SK-N-SH treated with all-trans-retinoic acid at 6 μM for 48 hours (cell line): ENCODE data around the gene PRDM8.

Experiments used
- ATAC-seq: fragments of 200-7000 bp; cut with Tn5 transposase; 3 replicates; pipeline ENCODE4 v1.9.1; 2020; ENCODE audit warnings: mild to moderate bottlenecking, moderate library complexity
- ARNTL ChIP-seq: fragments of 450-650 bp; formaldehyde crosslinking; IDR thresholded peaks from 2 replicates; pipeline ENCODE4 v1.5.0; 2020; ENCODE audit warnings: low read depth, mild to moderate bottlenecking, moderate library complexity, borderline replicate concordance
- CREB5 ChIP-seq: fragments of 250-450 bp; sonication (Bioruptor Pico); IDR thresholded peaks from 2 replicates; pipeline ENCODE4 v1.5.1; 2020; ENCODE audit warnings: low read depth, mild to moderate bottlenecking, moderate library complexity
- CSDC2 ChIP-seq: fragments of 250-450 bp; sonication (Bioruptor Pico); IDR thresholded peaks from 2 replicates; pipeline ENCODE4 v1.5.0; 2020; ENCODE audit warnings: mild to moderate bottlenecking, moderate library complexity
- CSRNP3 ChIP-seq: fragments of 250-450 bp; sonication (Bioruptor Pico); IDR thresholded peaks from 2 replicates; pipeline ENCODE4 v1.5.1; 2021; ENCODE audit warnings: mild to moderate bottlenecking, moderate library complexity
- ESRRG ChIP-seq: fragments of 250-450 bp; sonication (Bioruptor Pico); IDR thresholded peaks from 2 replicates; pipeline ENCODE4 v1.6.1; 2021; ENCODE audit warnings: mild to moderate bottlenecking
- ISL1 ChIP-seq: fragments of 250-450 bp; sonication (Bioruptor Pico); IDR thresholded peaks from 2 replicates; pipeline ENCODE4 v2.1.2; 2022; ENCODE audit warnings: mild to moderate bottlenecking, moderate library complexity
- OSR1 ChIP-seq: fragments of 250-450 bp; sonication (Bioruptor Pico); IDR thresholded peaks from 2 replicates; pipeline ENCODE4 v1.8.0; 2022; ENCODE audit warnings: moderate library complexity, mild to moderate bottlenecking, inconsistent platforms
- PPARA ChIP-seq: fragments of 250-450 bp; sonication (Bioruptor Pico); IDR thresholded peaks from 2 replicates; pipeline ENCODE4 v1.5.0; 2020; ENCODE audit warnings: mild to moderate bottlenecking, borderline replicate concordance
- RARB ChIP-seq: fragments of 250-450 bp; sonication (Bioruptor Pico); IDR thresholded peaks from 2 replicates; pipeline ENCODE4 v1.8.0; 2021; ENCODE audit warnings: mild to moderate bottlenecking, moderate library complexity
- TCF4 ChIP-seq: fragments of 250-450 bp; sonication (Bioruptor Pico); IDR thresholded peaks from 2 replicates; pipeline ENCODE4 v1.8.0; 2021; ENCODE audit warnings: mild to moderate bottlenecking, moderate library complexity, borderline replicate concordance
- TOX ChIP-seq: fragments of 250-450 bp; sonication (Bioruptor Pico); IDR thresholded peaks from 2 replicates; pipeline ENCODE4 v1.8.0; 2021; ENCODE audit warnings: mild to moderate bottlenecking, moderate library complexity, borderline replicate concordance
- TSHZ2 ChIP-seq: fragments of 250-450 bp; sonication (Bioruptor Pico); IDR thresholded peaks from 2 replicates; pipeline ENCODE4 v1.5.0; 2020; ENCODE audit warnings: mild to moderate bottlenecking, moderate library complexity
- ZC3H10 ChIP-seq: fragments of 250-450 bp; sonication (Bioruptor Pico); IDR thresholded peaks from 2 replicates; pipeline ENCODE4 v1.5.1; 2021; ENCODE audit warnings: mild to moderate bottlenecking, moderate library complexity
- ZFP3 ChIP-seq: fragments of 250-450 bp; sonication (Bioruptor Pico); IDR thresholded peaks from 2 replicates; pipeline ENCODE4 v1.5.0; 2020; ENCODE audit warnings: mild to moderate bottlenecking, moderate library complexity
- ZFP30 ChIP-seq: fragments of 450-650 bp; formaldehyde crosslinking; IDR thresholded peaks from 2 replicates; pipeline ENCODE4 v1.5.0; 2022; ENCODE audit warnings: mild to moderate bottlenecking, moderate library complexity
- ZNF565 ChIP-seq: fragments of 450-650 bp; formaldehyde crosslinking; conservative IDR thresholded peaks from 2 replicates; pipeline ENCODE4 v1.5.0; 2020; ENCODE audit warnings: low read depth, mild to moderate bottlenecking, moderate library complexity
- ZNF8 ChIP-seq: fragments of 450-650 bp; formaldehyde crosslinking; IDR thresholded peaks from 2 replicates; pipeline ENCODE4 v1.5.0; 2020; ENCODE audit warnings: mild to moderate bottlenecking, moderate library complexity
- TF ChIP-seq, protein P1 (sequence below): fragments of 250-450 bp; sonication (Bioruptor Pico); IDR thresholded peaks from 2 replicates; pipeline ENCODE4 v1.8.0; 2020; ENCODE audit warnings: mild to moderate bottlenecking, moderate library complexity, borderline replicate concordance
- TF ChIP-seq, protein P2 (sequence below): fragments of 250-450 bp; sonication (Bioruptor Pico); IDR thresholded peaks from 2 replicates; pipeline ENCODE4 v1.8.0; 2021; ENCODE audit warnings: low read depth, mild to moderate bottlenecking, moderate library complexity, borderline replicate concordance

PRDM8 gene

DNA sequence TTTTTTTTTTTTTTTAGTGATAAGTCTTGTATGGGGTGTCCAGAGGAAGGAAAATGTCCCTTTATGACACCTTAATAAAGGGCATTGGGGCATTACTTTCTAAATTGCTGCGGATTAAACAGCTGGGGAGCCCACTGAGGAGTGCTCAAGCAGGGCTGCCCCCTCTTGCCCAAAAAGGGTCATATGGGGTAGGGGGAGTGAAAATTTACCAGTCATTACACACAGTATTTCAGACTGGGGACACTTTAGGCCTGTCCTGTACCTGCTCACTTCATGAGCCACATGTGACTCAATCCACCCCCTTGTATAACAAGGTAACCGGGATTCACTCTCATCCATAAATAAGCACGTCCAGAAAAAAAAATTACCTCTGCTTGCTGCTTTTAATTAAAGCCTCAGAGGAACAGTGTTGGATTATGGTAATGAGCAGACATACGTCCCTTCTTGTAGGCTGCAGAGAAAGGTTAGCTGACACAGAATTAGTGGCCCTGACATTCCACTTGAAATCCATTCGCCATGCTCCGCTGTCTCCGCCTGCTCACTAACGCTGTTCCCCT, 1.8 kb downstream of the PRDM8 start:
- no peak for ATAC-seq
- TF ChIP-seq TSHZ2 (CRISPR knock-in tag): no peak
- no peak for TF ChIP-seq ARNTL (CRISPR knock-in tag)
- TF ChIP-seq ZNF565 (CRISPR knock-in tag): no peak
- TF ChIP-seq CREB5 (CRISPR knock-in tag): no peak
- no peak for TF ChIP-seq CSDC2 (CRISPR knock-in tag)
- TF ChIP-seq ZFP3 (CRISPR knock-in tag): no peak
- no peak for TF ChIP-seq PPARA (CRISPR knock-in tag)

- ATAC-seq: no peak
- TF ChIP-seq TCF4 (CRISPR knock-in tag) (no peak), ISL1 (CRISPR knock-in tag) (no peak), RARB (no peak), ZFP3 (CRISPR knock-in tag) (no peak), ZFP30 (CRISPR knock-in tag) (no peak), OSR1 (CRISPR knock-in tag) (no peak), ESRRG (no peak), TOX (CRISPR knock-in tag) (no peak), ZNF565 (CRISPR knock-in tag) (no peak), CSRNP3 (CRISPR knock-in tag) (no peak), ZC3H10 (CRISPR knock-in tag) (no peak), CREB5 (CRISPR knock-in tag) (no peak), ZNF8 (no peak), CSDC2 (CRISPR knock-in tag) (no peak)
- TF ChIP-seq, protein P1, sequence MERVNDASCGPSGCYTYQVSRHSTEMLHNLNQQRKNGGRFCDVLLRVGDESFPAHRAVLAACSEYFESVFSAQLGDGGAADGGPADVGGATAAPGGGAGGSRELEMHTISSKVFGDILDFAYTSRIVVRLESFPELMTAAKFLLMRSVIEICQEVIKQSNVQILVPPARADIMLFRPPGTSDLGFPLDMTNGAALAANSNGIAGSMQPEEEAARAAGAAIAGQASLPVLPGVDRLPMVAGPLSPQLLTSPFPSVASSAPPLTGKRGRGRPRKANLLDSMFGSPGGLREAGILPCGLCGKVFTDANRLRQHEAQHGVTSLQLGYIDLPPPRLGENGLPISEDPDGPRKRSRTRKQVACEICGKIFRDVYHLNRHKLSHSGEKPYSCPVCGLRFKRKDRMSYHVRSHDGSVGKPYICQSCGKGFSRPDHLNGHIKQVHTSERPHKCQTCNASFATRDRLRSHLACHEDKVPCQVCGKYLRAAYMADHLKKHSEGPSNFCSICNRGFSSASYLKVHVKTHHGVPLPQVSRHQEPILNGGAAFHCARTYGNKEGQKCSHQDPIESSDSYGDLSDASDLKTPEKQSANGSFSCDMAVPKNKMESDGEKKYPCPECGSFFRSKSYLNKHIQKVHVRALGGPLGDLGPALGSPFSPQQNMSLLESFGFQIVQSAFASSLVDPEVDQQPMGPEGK (CRISPR knock-in tag): no peak
- TF ChIP-seq, protein P2, sequence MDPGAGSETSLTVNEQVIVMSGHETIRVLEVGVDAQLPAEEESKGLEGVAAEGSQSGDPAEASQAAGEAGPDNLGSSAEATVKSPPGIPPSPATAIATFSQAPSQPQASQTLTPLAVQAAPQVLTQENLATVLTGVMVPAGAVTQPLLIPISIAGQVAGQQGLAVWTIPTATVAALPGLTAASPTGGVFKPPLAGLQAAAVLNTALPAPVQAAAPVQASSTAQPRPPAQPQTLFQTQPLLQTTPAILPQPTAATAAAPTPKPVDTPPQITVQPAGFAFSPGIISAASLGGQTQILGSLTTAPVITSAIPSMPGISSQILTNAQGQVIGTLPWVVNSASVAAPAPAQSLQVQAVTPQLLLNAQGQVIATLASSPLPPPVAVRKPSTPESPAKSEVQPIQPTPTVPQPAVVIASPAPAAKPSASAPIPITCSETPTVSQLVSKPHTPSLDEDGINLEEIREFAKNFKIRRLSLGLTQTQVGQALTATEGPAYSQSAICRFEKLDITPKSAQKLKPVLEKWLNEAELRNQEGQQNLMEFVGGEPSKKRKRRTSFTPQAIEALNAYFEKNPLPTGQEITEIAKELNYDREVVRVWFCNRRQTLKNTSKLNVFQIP (CRISPR knock-in tag): no peak
These were observed 2.6 kb downstream of the PRDM8 start for GRCh38 chr4:80199947-80200346.
